ENCODE results near the gene SSX5.
"Not testable (repeated sequence)": the region's sequence is repeated elsewhere in the genome, so short reads cannot be mapped to it uniquely, and the experiment has no call there.

The SSX5 gene, protein sequence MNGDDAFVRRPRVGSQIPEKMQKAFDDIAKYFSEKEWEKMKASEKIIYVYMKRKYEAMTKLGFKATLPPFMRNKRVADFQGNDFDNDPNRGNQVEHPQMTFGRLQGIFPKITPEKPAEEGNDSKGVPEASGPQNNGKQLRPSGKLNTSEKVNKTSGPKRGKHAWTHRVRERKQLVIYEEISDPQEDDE

DNA sequence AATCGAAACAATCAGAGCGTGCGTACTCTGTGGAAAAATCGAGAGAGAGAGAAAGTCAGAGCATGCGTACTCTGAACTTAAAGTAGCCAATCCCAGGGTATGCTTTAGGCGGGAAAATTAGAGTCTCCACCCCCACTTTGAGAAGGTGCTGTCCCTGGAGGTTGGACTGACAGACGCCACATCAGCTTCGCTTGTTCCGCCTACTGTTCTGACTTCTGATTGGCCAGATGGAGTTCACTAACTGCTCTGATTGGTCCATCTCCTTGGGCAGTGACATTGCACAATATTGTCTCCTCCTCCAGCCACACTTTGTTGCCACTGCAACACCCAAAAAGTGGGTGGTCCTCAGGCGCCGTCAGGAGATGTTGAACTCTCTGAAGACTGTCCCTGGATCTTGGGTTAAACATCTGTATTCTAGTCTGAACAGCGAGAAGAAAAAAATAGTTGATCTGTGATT, at the start of gene SSX5:
Gene SSX5 (minus strand): TSS at position 51 of the 457 bp plus-strand sequence. CDS start 1,437 bp downstream, outside the sequence.
- in situ Hi-C loops (cut with MboI; ENCODE audit: low sequenced_read_pairs, unreplicated experiment) = no loop called here
- no peak for DNase-seq (ENCODE audit: low spot score)
- TF ChIP-seq, protein P1, sequence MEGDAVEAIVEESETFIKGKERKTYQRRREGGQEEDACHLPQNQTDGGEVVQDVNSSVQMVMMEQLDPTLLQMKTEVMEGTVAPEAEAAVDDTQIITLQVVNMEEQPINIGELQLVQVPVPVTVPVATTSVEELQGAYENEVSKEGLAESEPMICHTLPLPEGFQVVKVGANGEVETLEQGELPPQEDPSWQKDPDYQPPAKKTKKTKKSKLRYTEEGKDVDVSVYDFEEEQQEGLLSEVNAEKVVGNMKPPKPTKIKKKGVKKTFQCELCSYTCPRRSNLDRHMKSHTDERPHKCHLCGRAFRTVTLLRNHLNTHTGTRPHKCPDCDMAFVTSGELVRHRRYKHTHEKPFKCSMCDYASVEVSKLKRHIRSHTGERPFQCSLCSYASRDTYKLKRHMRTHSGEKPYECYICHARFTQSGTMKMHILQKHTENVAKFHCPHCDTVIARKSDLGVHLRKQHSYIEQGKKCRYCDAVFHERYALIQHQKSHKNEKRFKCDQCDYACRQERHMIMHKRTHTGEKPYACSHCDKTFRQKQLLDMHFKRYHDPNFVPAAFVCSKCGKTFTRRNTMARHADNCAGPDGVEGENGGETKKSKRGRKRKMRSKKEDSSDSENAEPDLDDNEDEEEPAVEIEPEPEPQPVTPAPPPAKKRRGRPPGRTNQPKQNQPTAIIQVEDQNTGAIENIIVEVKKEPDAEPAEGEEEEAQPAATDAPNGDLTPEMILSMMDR (IDR thresholded peaks at IDR 0.05; ENCODE audit: borderline replicate concordance, control extremely low read depth, extremely low read depth, insufficient read depth, missing control alignments) = no peak

DNA sequence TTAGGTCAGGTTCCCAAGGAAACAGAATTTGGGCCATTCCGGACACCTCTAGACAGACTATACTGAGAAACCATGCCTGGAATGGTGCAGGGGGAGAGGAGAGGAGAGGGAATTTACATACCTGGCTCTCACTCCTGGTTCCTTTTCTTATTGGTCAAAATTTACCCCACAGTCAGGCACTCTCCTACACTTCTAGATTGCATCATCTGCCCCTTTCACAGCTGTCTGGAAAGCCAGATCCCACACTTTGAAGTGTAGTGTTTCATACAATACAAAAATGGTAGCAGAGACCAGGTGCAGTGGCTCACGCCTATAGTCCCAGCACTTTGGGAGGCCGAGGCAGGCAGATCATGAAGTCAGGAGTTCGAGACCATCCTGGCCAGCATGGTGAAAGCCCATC, 27.6 kb upstream of the SSX5 start:
- DNase-seq (ENCODE audit: low spot score); in situ Hi-C loops (cut with MboI; ENCODE audit: low sequenced_read_pairs, unreplicated experiment): not testable (repeated sequence)

DNA sequence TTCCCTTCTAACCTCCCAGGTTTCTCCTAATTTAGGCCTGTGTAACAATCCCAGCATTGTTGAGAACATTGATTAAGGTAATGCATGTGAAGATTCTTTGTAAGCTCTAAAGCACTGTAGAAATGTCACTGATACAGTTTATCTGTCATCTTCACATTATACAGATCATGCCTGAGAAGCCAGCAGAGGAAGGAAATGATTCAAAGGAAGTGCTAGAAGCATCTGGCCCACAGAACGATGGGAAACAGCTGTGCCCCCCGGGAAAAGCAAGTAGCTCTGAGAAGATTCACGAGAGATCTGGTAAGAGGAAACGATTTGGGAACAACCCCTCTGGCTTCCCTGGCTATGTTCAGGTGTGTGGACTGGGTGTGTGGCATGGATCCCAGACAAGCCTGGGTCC, 17.7 kb upstream of the SSX5 start:
- DNase-seq (ENCODE audit: low spot score); in situ Hi-C loops (cut with MboI; ENCODE audit: low sequenced_read_pairs, unreplicated experiment): not testable (repeated sequence)

DNA sequence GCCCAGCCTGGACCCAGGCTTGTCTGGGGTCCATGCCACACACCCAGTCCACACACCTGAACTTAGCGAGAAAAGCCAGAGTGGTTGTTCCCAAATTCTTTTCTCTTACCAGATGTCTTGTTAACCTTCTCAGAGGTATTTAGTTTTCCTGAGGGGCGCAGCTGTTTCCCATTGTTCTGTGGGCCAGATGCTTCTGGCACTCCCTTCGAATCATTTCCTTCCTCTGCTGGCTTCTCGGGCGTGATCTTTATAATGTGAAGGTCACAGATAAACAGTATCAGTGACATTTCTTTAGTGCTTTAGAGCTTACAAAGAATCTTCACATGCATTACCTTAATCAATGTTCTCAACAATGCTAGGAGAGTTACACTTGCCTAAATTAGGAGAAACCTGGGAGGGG, 6.6 kb downstream of the SSX5 start:
- in situ Hi-C loops (cut with MboI; ENCODE audit: low sequenced_read_pairs, unreplicated experiment); DNase-seq (ENCODE audit: low spot score): not testable (repeated sequence)

DNA sequence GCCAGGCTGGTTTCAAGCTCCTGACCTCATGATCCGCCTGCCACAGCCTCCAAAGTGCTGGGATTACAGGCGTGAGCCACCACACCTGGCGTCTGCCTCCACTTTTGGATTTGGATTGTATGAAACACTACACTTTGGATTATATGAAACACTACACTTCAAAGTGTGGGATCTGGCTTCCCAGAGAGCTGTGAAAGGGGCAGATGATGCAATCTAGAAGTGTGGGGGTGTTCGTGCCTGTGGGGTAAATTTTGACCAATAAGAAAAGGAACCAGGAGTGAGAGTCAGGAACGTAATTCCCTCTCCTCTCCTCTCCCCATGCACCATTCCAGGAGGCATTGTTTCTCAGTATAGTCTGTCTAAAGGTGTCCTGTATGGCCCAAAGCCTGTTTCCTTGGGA, 14.7 kb downstream of the SSX5 start:
- in situ Hi-C loops (cut with MboI; ENCODE audit: low sequenced_read_pairs, unreplicated experiment); DNase-seq (ENCODE audit: low spot score): not testable (repeated sequence)

DNA sequence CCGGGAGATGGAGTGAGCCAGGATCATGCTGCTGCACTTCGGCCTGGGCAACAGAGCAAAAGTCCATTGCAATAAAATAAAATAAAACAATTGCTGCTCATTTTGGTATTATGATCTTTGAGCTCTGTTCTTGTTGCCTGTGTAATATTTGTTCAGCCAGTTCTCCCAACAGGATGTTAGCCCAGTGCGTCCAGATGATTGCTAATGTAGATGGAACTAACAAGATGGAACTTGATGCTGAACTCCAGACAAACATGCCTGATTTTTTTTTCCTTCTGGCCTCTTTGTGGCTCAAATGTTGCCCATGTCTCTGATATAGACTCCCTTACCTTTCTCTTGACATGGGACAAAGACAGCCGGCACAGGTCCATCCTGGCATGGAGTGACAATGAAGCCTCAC, 15.8 kb downstream of the SSX5 start:
- DNase-seq (ENCODE audit: low spot score) = no peak
- TF ChIP-seq, protein P1 (IDR thresholded peaks at IDR 0.05; ENCODE audit: borderline replicate concordance, control extremely low read depth, extremely low read depth, insufficient read depth, missing control alignments) = no peak
- in situ Hi-C loops (cut with MboI; ENCODE audit: low sequenced_read_pairs, unreplicated experiment) = no loop called here

DNA sequence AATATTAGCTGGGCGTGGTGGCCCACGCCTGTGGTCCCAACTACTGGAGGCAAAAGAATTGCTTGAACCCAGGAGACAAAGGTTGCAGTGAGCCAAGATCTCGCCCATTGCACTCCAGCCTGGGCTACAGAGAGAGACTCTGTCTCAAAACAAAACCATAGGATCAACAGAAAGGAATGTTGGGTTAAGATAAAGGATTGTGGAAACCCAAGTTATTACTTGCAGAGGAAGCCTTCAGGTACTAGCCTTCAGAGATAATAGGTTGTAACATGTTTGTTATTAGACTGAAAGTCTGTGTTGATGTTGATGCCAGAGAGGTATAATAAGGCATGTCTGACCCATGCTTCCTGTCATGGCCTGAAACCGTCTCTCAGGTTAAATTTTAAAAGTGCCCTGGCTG, 16.9 kb downstream of the SSX5 start:
- in situ Hi-C loops (cut with MboI; ENCODE audit: low sequenced_read_pairs, unreplicated experiment) = no loop called here
- TF ChIP-seq, protein P1 (IDR thresholded peaks at IDR 0.05; ENCODE audit: borderline replicate concordance, control extremely low read depth, extremely low read depth, insufficient read depth, missing control alignments) = no peak
- DNase-seq (ENCODE audit: low spot score) = no peak

DNA sequence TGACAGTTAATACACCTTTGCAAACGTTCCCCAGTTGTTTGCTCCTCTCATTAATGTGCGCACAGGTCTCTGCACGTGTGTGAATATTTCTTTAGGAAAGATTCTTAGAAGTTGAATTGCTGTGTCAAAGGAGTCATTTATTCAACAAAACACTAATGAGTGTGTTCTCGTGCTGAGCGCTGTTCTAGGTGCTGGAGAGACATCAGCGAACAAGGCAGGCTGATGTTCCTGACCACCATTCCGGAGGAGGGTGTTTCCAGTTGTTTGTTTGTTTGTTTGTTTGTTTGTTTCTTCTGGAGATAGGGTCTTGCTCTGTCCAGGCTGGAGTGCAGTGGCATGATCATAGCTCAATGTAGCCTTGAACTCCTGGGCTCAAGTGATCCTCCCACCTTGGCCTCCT, 30.3 kb downstream of the SSX5 start:
- DNase-seq (ENCODE audit: low spot score); in situ Hi-C loops (cut with MboI; ENCODE audit: low sequenced_read_pairs, unreplicated experiment): not testable (repeated sequence)

DNA sequence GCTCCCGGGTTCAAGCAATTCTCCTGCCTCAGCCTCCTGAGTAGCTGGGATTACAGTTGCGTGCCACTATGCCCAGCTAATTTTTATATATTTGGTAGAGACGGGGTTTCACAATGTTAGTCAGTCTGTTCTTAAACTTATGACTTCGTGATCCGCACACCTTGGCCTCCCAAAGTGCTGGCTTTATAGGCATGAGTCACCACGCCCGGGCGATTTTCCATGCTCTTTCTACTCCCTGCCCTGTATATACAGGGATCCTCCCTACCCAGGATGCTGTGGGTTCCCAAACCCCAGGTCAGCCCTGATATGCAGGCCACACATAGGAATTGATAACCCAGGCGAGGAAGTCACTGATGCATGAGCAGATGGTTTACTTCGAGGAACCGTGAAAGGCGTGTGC, 31.4 kb downstream of the SSX5 start:
- DNase-seq (ENCODE audit: low spot score) = no peak
- TF ChIP-seq, protein P1 (IDR thresholded peaks at IDR 0.05; ENCODE audit: borderline replicate concordance, control extremely low read depth, extremely low read depth, insufficient read depth, missing control alignments) = no peak
- in situ Hi-C loops (cut with MboI; ENCODE audit: low sequenced_read_pairs, unreplicated experiment) = no loop called here

Data from GM13976 (cell line).